CD14-positive monocyte (primary cell): ENCODE data around the gene CSF2RB. TPM values are rescaled to one million over a fixed set of nuclear protein-coding genes. Genes with fewer than 3 reads are reported as not detected.

ENCODE experiments used
- DNase-seq, 3 donors: peaks; one replicate each; pipeline ENCODE4 v3.0.0-alpha.2; 2011 to 2022
- H2AFZ ChIP-seq: 2 replicates; pipeline ENCODE4 v1.6.0; 2012; ENCODE audit warnings: mild to moderate bottlenecking, low read depth, low read length, inconsistent platforms; ENCODE audit not compliant: insufficient read depth, poor library complexity, severe bottlenecking
- H3K27ac ChIP-seq, 2 donors: 1 replicate in 1 of 2; 2 replicates in 1 of 2; pipeline ENCODE4 v1.5.1; 2012 to 2013; ENCODE audit warnings: low read length in 2 of 2, control low read depth in 1 of 2, inconsistent platforms in 1 of 2, low read depth in 1 of 2, mild to moderate bottlenecking in 1 of 2
- H3K27me3 ChIP-seq, 2 donors: one replicate each; pipeline versions ENCODE4 v1.6.0 to v1.6.1; 2011 to 2013; ENCODE audit warnings: low read length in 2 of 2; ENCODE audit not compliant: control insufficient read depth in 2 of 2, insufficient read depth in 2 of 2
- H3K36me3 ChIP-seq, 2 donors: replicated peaks in 1 of 2; 1 replicate in 1 of 2; 2 replicates in 1 of 2; pipeline versions ENCODE4 v1.5.1 to v1.6.1; 2012 to 2013; ENCODE audit warnings: low read length in 2 of 2, control low read depth in 1 of 2, inconsistent platforms in 1 of 2, mild to moderate bottlenecking in 1 of 2; ENCODE audit not compliant: insufficient read depth in 2 of 2, control insufficient read depth in 1 of 2
- H3K4me1 ChIP-seq, 2 donors: 1 replicate in 1 of 2; 2 replicates in 1 of 2; pipeline versions ENCODE4 v1.5.1 to v1.6.1; 2012 to 2013; ENCODE audit warnings: low read length in 2 of 2, control low read depth in 1 of 2, inconsistent platforms in 1 of 2, mild to moderate bottlenecking in 1 of 2, moderate library complexity in 1 of 2; ENCODE audit not compliant: insufficient read depth in 2 of 2, control insufficient read depth in 1 of 2
- H3K4me2 ChIP-seq: replicated peaks from 2 replicates; pipeline ENCODE3; 2012; ENCODE audit warnings: low read length, moderate library complexity, mild to moderate bottlenecking; ENCODE audit not compliant: poor library complexity, severe bottlenecking; ENCODE audit errors: extremely low read depth
- H3K4me3 ChIP-seq, 3 experiments: fragments of 200-600 bp in 1 of 3; sonication (generic) in 1 of 3; replicated peaks in 1 of 3; 1 replicate in 2 of 3; 2 replicates in 1 of 3; pipeline ENCODE4 v1.5.1; 2011 to 2013; ENCODE audit warnings: low read length in 3 of 3, mild to moderate bottlenecking in 3 of 3, control low read depth in 2 of 3, low read depth in 2 of 3, inconsistent platforms in 1 of 3, moderate library complexity in 1 of 3
- H3K79me2 ChIP-seq: 2 replicates; pipeline ENCODE4 v1.6.0; 2012; ENCODE audit warnings: mild to moderate bottlenecking, control low read depth, inconsistent platforms, low read length, moderate library complexity; ENCODE audit not compliant: insufficient read depth
- H3K9ac ChIP-seq: 2 replicates; pipeline ENCODE4 v1.6.0; 2017; ENCODE audit warnings: low read length, mild to moderate bottlenecking; ENCODE audit not compliant: insufficient read depth, poor library complexity, severe bottlenecking
- H3K9me3 ChIP-seq, 2 donors: replicated peaks in 1 of 2; 1 replicate in 1 of 2; 2 replicates in 1 of 2; pipeline versions ENCODE4 v1.5.1 to v1.6.1; 2012 to 2013; ENCODE audit warnings: low read length in 2 of 2, control low read depth in 1 of 2; ENCODE audit not compliant: control insufficient read depth in 1 of 2, insufficient read depth in 1 of 2
- H4K20me1 ChIP-seq: 2 replicates; pipeline ENCODE4 v1.6.0; 2012; ENCODE audit warnings: mild to moderate bottlenecking, low read length, control low read depth, moderate library complexity; ENCODE audit not compliant: insufficient read depth
- H3K27ac Mint-ChIP-seq, 7 donors: one replicate each; pipeline ENCODE4 v1.8.0; 2020; ENCODE audit warnings: mild to moderate bottlenecking in 7 of 7, mixed read lengths in 7 of 7, moderate library complexity in 6 of 7, inconsistent platforms in 2 of 7
- H3K27me3 Mint-ChIP-seq, 3 donors: one replicate each; pipeline ENCODE4 v1.8.0; 2021 to 2022; ENCODE audit warnings: low read depth in 3 of 3, mild to moderate bottlenecking in 3 of 3, mixed read lengths in 3 of 3, moderate library complexity in 3 of 3, inconsistent platforms in 1 of 3
- H3K36me3 Mint-ChIP-seq, 2 donors: one replicate each; pipeline ENCODE4 v1.8.0; 2020; ENCODE audit warnings: mixed read lengths in 2 of 2, inconsistent platforms in 1 of 2, mild to moderate bottlenecking in 1 of 2
- H3K4me1 Mint-ChIP-seq: one replicate; pipeline ENCODE4 v1.8.0; 2020; ENCODE audit warnings: mild to moderate bottlenecking, mixed read lengths
- H3K4me3 Mint-ChIP-seq, 2 donors: one replicate each; pipeline ENCODE4 v1.8.0; 2020; ENCODE audit warnings: mild to moderate bottlenecking in 2 of 2, mixed read lengths in 2 of 2, moderate library complexity in 1 of 2
- H3K9me3 Mint-ChIP-seq, 7 donors: one replicate each; pipeline ENCODE4 v1.8.0; 2020 to 2022; ENCODE audit warnings: mixed read lengths in 7 of 7, mild to moderate bottlenecking in 6 of 7, moderate library complexity in 6 of 7, inconsistent platforms in 2 of 7
- WGBS: methylation state at CpG from one replicate; pipeline ENCODE4 v1.1.5; 2013; ENCODE audit warnings: missing lambda C conversion rate; ENCODE audit not compliant: insufficient coverage; 5-methylcytosine and 5-hydroxymethylcytosine counted together
- intact Hi-C, 2 donors: fragments of 100-400 bp; cut with micrococcal nuclease; formaldehyde crosslinking; loops; one replicate each; pipeline versions ENCODE4 v1.15.0 to v1.15.1; 2023
- polyA plus RNA-seq, 3 donors: library from polyadenylated mRNA; depleted of rRNA in 1 of 3; unstranded in 2 of 3; stranded (reverse) in 1 of 3; fragments of 300-500 nt in 2 of 3; fragments of >200 nt in 1 of 3; fragmentation: Illumina TruSeq in 2 of 3; gene quantifications; 1 replicate in 2 of 3; 2 replicates in 1 of 3; pipeline ENCODE4 v1.2.3, GENCODE V29; 2012 to 2021
- TF ChIP-seq, protein P1 (sequence below): fragments of 200-600 bp; IDR thresholded peaks from one replicate; pipeline ENCODE4 v1.8.0; 2022; ENCODE audit warnings: antibody characterized with exemption, mild to moderate bottlenecking

The CSF2RB gene
- polyA plus RNA-seq, 3 donors = 29.9 to 91.1 (median 52.7) TPM

GRCh38 chr22:36985211-36985889 is 71.9 kb downstream of the CSF2RB start:
- H3K79me2 ChIP-seq = no peaks in the 10 kb centered on the region
- Mint-ChIP-seq H3K4me3 (peak overlapping the region in 1 of 2 donors; percentile 59), H3K9me3 (peaks cover 3 to 14% (median 11%) of the 10 kb centered on the region in 7 donors), H3K36me3 (no peaks in the 10 kb centered on the region), H3K27ac (peak overlapping the region in 2 of 7 donors; percentile 38 to 48), H3K27me3 (peaks cover 11 to 19% (median 13%) of the 10 kb centered on the region in 3 donors), H3K4me1 (peaks cover 9% of the 10 kb centered on the region)
- peak in 2 of 3 donors; percentile 17 to 25 for DNase-seq
- no peak overlapping the region for H3K9ac ChIP-seq
- H3K27me3 ChIP-seq = peaks cover 2 to 7% of the 10 kb centered on the region in 2 donors
- no peaks in the 10 kb centered on the region for H3K36me3 ChIP-seq
- H3K4me1 ChIP-seq = peaks cover 5 to 9% of the 10 kb centered on the region in 2 donors
- intact Hi-C loops = no loop called here
- H3K27ac ChIP-seq = no peak overlapping the region
- no peak overlapping the region for H3K4me3 ChIP-seq
- no peak overlapping the region for H2AFZ ChIP-seq
- H3K9me3 ChIP-seq = peaks cover 7 to 10% of the 10 kb centered on the region in 2 donors
- TF ChIP-seq, protein P1, sequence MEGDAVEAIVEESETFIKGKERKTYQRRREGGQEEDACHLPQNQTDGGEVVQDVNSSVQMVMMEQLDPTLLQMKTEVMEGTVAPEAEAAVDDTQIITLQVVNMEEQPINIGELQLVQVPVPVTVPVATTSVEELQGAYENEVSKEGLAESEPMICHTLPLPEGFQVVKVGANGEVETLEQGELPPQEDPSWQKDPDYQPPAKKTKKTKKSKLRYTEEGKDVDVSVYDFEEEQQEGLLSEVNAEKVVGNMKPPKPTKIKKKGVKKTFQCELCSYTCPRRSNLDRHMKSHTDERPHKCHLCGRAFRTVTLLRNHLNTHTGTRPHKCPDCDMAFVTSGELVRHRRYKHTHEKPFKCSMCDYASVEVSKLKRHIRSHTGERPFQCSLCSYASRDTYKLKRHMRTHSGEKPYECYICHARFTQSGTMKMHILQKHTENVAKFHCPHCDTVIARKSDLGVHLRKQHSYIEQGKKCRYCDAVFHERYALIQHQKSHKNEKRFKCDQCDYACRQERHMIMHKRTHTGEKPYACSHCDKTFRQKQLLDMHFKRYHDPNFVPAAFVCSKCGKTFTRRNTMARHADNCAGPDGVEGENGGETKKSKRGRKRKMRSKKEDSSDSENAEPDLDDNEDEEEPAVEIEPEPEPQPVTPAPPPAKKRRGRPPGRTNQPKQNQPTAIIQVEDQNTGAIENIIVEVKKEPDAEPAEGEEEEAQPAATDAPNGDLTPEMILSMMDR = no peak
- WGBS = 33% methylated on average over 1 of the region's 10 CpGs
- no peaks in the 10 kb centered on the region for H4K20me1 ChIP-seq
- no peak overlapping the region for H3K4me2 ChIP-seq

DNA sequence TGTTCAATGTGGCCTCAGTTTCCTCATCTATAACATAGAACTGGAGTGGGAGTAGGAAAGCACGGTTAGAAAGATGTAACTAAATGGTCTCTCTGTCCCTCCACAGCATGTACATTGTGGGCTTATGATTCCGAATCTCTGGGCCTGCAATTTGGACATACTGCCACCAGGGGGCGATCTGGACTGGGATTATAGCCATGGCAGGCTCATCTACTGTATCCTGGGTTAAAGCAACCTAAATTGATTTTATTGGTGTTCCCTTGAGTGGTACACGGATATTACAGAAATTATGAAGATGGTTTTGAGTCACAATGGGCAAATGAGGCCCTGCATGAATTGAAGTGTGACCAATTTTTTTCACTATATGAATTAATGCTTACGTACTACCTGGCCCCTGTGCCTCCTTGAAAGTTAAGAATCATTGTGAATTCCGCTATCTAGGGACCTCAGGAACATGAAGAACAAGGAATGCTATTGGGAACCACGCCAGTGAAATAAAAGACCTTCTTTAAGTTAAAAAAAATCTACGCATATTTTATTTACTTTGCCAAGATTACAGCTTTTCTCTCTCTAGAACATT is 72.9 kb downstream of the CSF2RB start:
- peaks cover 5 to 9% of the 10 kb centered on the region in 2 donors for H3K4me1 ChIP-seq
- no peaks in the 10 kb centered on the region for H4K20me1 ChIP-seq
- Mint-ChIP-seq H3K9me3 (peaks cover 3 to 14% (median 11%) of the 10 kb centered on the region in 7 donors), H3K36me3 (no peaks in the 10 kb centered on the region), H3K4me1 (peaks cover 7% of the 10 kb centered on the region), H3K27me3 (peaks cover 11 to 28% (median 15%) of the 10 kb centered on the region in 3 donors), H3K4me3 (no peak overlapping the region), H3K27ac (no peak overlapping the region)
- H3K4me3 ChIP-seq = no peak overlapping the region
- DNase-seq = peak in 1 of 3 donors; percentile 24
- H3K36me3 ChIP-seq = no peaks in the 10 kb centered on the region
- TF ChIP-seq, protein P1 = peak; percentile 63
- H2AFZ ChIP-seq = no peak overlapping the region
- 60% methylated on average over 3 of the region's 8 CpGs for whole genome bisulfite sequencing
- peaks cover 3 to 14% of the 10 kb centered on the region in 2 donors for H3K27me3 ChIP-seq
- H3K9me3 ChIP-seq = peaks cover 7 to 10% of the 10 kb centered on the region in 2 donors
- no peak overlapping the region for H3K9ac ChIP-seq
- H3K27ac ChIP-seq = no peak overlapping the region
- H3K79me2 ChIP-seq = no peaks in the 10 kb centered on the region
- intact Hi-C loops = no loop called here
- H3K4me2 ChIP-seq = no peak overlapping the region
